HG02588 (cell line): ENCODE measurements around the gene SCCPDH.
"Not testable (repeated sequence)": the region's sequence is repeated elsewhere in the genome, so short reads cannot be mapped to it uniquely, and the experiment has no call there.

Source experiments
- ATAC-seq: cut with Tn5 transposase; IDR thresholded peaks from one replicate; pipeline ENCODE4 v1.9.1; 2021; ENCODE audit warnings: mild to moderate bottlenecking, moderate library complexity; ENCODE audit not compliant: unreplicated experiment

The SCCPDH gene

GRCh38 chr1:246705368-246705767 is 18.8 kb upstream of the SCCPDH start:
- ATAC-seq, result no peak

DNA sequence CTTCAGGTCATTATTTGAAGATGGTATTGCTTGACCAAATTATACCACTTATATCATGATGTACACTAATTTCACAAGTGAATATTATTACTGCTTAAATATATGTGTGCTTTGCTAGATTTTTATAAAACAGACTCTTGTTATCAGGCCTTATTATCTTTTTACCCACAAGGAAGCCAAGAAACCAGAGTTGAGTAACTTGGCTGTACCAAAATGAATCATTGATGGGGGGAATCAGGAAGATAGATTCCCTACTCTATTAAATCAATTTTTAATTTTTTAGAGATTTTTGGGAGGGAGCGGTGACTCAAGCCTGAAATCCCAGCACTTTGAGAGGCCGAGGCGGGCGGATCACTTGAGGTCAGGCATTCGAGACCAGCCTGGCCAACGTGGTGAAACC is 16.0 kb upstream of the SCCPDH start:
- no peak for ATAC-seq

GRCh38 chr1:246709196-246709595 is 15.0 kb upstream of the SCCPDH start:
- no peak for ATAC-seq

- ATAC-seq, result no peak
Observed at GRCh38 chr1:246709835-246710234, 14.4 kb upstream of the SCCPDH start.

GRCh38 chr1:246711548-246712003 is 12.6 kb upstream of the SCCPDH start:
- ATAC-seq, result no peak

DNA sequence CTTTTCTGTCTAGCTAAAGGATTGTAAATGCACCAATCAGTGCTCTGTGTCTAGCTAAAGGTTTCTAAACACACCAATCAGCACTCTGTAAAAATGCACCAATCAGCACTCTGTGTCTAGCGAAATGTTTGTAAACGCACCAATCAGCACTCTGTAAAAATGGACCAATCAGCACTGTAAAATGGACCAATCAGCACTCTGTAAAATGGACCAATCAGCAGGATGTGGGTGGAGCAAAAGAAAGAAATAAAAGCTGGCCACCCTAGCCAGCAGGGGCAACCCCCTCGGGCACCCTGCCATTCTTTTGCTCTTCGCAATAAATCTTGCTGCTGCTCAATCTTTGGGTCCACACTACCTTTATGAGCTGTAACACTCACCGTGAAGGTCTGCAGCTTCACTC is 11.8 kb upstream of the SCCPDH start:
- ATAC-seq, result not testable (repeated sequence)

DNA sequence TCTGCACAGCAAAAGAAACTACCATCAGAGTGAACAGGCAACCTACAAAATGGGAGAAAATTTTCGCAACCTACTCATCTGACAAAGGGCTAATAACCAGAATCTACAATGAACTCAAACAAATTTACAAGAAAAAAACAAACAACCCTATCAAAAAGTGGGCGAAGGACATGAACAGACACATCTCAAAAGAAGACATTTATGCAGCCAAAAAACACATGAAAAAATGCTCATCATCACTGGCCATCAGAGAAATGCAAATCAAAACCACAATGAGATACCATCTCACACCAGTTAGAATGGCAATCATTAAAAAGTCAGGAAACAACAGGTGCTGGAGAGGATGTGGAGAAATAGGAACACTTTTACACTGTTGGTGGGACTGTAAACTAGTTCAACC is 4.8 kb upstream of the SCCPDH start:
- not testable (repeated sequence) for ATAC-seq

DNA sequence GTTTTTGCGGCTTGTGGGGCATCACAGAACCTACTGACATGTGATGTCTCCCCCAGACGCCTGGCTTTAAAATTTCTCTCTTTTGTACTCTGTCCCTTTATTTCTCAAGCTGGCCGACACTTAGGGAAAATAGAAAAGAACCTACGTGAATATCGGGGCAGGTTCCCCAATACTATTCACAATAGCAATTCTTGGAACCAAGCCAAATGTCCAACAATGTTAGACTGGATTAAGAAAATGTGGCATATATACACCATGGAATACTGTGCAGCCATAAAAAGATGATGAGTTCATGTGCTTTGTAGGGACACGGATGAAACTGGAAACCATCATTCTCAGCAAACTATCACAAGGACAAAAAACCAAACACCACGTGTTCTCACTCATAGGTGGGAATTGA is 3.4 kb upstream of the SCCPDH start:
- ATAC-seq, result not testable (repeated sequence)

- ATAC-seq, result no peak
Observed at GRCh38 chr1:246722720-246723119, 1.5 kb upstream of the SCCPDH start.

- ATAC-seq, result peak; percentile 40
Observed at GRCh38 chr1:246724731-246725095, 504 bp downstream of the SCCPDH start.

DNA sequence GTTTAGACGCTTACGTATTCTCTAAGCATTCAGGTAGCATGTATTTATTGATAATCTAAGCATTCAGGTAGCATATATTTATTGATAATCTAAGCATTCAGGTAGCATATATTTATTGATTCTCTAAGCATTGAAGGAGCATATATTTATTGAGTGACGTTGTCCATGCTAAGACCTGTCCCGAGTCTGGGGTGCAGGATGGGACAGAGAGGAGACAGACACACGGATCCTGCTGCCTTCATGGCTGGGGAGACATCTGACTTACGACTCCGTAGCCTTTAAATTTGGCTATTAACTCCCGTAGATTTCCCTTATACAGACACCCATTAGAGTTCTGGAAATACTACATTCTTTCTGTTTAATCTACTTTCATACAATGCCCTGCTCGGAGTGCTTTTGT is 982 bp downstream of the SCCPDH start:
- ATAC-seq, result no peak

DNA sequence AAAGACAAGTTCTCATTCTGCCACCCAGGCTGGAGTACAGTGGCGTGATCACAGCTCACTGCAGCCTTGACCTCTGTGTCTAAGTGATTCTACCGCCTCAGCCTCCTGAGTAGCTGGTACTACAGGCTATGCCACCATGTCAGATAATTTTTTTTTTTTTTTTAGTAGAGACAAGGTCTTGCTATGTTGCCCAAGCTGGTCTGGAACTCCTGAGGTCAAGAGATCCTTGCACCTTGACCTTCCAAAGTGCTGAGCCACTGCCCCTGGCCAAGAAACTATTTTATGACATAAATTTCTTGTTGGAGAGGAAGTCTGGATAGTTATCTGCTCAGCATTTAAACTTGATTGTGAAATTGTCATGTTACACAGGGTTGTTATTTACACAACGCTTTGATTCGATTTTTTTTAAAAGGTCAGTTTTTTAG is 2.1 kb downstream of the SCCPDH start:
- ATAC-seq, result no peak

- no peak for ATAC-seq
Observed at GRCh38 chr1:246726881-246727280, 2.7 kb downstream of the SCCPDH start.

GRCh38 chr1:246727594-246727993 is 3.4 kb downstream of the SCCPDH start:
- no peak for ATAC-seq

DNA sequence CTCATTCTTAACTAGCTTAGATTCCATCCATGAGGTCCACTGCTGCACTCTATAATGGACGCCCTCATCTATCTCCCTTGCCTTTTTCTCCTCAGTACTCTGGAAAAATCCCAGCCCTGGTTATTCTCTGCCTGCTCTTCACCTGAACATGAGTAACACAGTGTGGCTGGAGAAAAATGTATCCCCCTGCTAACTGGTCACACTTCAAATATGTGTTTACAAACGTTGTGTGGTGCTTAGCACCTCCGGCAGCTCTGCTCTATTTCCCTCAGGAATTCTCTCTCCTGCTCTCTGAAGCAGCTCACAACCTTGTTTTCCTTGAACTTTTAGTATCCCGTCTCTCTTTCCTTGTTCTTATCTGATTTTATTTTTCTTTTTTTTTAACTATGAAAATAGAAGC is 4.1 kb downstream of the SCCPDH start:
- ATAC-seq, result no peak

- ATAC-seq, result not testable (repeated sequence)
Observed at GRCh38 chr1:246729040-246729439, 4.8 kb downstream of the SCCPDH start.

- ATAC-seq, result no peak
Observed at GRCh38 chr1:246730839-246731238, 6.6 kb downstream of the SCCPDH start.

GRCh38 chr1:246731873-246732272 is 7.7 kb downstream of the SCCPDH start:
- not testable (repeated sequence) for ATAC-seq

GRCh38 chr1:246733704-246734103 is 9.5 kb downstream of the SCCPDH start:
- no peak for ATAC-seq

DNA sequence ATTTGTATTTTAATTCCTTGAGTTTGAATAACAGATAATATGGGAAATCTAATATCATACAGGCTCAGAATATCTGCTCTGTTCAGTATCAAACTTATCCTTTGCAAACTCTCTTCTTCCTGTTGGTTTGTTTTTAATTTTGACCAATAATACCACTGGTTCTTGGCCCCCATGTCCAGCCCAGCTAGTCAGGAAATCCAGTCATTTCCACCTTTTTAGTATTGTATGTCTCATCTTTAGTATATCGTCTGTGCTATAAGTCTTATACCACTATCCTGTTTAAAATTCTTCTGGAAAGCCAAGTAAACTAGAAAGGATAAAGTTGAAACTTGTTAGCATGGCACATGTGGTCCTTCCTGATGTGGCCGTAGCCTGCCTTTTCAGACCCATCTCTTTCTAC is 10.7 kb downstream of the SCCPDH start:
- ATAC-seq, result no peak

- no peak for ATAC-seq
Observed at GRCh38 chr1:246735735-246736134, 11.5 kb downstream of the SCCPDH start.

- ATAC-seq, result no peak
Observed at GRCh38 chr1:246742396-246742795, 18.2 kb downstream of the SCCPDH start.

- not testable (repeated sequence) for ATAC-seq
Observed at GRCh38 chr1:246746155-246746554, 21.9 kb downstream of the SCCPDH start.

- ATAC-seq, result no peak
Observed at GRCh38 chr1:246748006-246748405, 23.8 kb downstream of the SCCPDH start.
